ENCODE data around the gene ACACA. TPM values are rescaled to one million over a fixed set of nuclear protein-coding genes. Genes with fewer than 3 reads are reported as not detected.

The ACACA gene
- polyA plus RNA-seq, 3 donors from 2014 or later: 3.3 to 7.0 (median 3.9) TPM

DNA sequence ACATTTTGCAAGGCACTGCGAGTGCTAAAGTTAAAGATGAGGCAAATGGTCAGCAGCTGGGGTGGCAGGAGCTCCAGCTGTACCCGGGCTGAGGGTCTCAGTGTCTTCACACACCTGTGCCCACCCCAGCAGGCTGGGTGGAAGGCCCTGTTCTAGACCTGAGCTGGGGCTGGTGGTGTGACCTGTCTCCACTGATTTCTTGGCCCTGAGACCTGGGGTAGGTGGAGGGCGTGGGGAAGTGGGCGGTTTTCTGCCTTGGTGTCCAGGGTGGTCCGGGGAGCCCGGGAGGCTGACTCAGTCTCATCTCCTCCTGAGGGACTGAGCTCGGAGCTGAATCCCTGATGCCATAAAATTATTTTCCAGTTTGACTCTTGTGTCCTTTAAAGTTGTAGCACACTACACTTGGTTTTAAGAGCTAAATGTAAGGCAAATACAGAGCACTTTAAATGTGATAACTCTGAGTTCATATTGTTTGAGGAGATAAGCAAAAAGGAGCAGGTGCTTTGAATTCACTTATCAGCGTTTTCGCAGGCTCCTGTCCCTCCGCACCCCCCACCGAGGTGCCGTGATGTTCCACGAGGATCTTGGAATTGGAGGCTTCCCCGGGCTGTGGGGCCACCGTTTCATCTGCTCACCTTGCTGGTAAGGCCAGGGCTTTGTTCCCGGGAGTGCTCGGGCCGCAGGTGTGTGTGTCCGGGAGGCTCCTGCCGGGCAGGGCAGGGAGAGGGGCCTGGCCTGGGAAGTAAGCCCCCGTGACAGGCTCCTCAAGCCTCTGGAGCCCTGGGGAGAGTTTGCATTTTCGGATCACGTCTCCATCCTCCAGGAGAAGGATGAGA lies 340.9 kb downstream of the ACACA start:
- Mint-ChIP-seq H3K4me1 (no peaks in the 10 kb centered on the region), H3K36me3 (no peaks in the 10 kb centered on the region), H3K27me3 (ENCODE audit: low read depth in 3 of 3) (peaks cover 0 to 4% (median 2%) of the 10 kb centered on the region in 3 donors), H3K4me3 (no peak overlapping the region), H3K27ac (peak overlapping the region in 1 of 6 donors; percentile 22), H3K9me3 (no peaks in the 10 kb centered on the region)
- DNase-seq: no peak

DNA sequence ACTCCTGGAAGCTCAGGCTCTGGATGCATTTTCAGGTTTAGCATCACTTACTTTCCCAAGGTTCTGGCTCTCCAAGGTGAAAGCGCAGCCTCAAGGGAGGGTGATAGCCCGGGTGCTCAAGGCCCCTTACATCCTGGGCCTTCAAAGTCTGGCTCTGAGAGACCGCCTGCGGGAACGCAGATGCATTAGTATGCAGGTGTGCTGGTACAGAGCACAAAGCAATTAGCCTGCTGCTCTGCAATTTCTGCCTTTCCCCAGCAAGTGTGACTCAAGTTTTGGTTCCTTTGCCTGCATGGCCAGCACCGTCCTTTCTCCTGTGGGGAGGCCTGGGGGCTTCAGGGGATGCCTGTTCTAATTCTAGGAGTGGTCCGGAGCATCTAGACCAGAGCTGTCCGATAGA lies 341.7 kb downstream of the ACACA start:
- H3K4me1 Mint-ChIP-seq: no peaks in the 10 kb centered on the region
- peak overlapping the region in 2 of 6 donors; percentile 22 to 29 for H3K27ac Mint-ChIP-seq
- H3K27me3 Mint-ChIP-seq (ENCODE audit: low read depth in 3 of 3): peaks cover 0 to 4% (median 2%) of the 10 kb centered on the region in 3 donors
- no peak for DNase-seq
- no peak overlapping the region for H3K4me3 Mint-ChIP-seq
- H3K36me3 Mint-ChIP-seq: no peaks in the 10 kb centered on the region
- H3K9me3 Mint-ChIP-seq: no peaks in the 10 kb centered on the region

DNA sequence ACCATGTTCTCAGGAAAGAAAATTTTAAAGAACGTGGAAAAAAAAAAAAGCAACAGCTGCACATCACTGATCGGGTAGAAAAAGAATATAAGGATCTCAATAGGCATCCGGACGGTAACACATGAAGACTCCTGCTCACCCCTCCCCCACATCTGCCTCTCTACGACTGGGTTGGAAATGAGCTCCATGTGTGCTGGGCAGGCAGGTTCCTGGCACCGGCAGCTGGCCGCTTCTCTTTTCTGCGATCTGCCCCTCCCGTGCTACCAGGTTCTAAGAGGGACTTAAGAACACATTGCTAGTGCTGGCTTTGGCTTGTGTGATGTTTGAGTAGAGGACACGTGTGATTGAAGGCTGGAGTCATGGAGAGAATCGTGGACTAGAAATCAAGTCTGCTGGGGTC lies 342.4 kb downstream of the ACACA start:
- DNase-seq: no peak
- Mint-ChIP-seq H3K9me3 (no peaks in the 10 kb centered on the region), H3K27me3 (ENCODE audit: low read depth in 3 of 3) (peaks cover 0 to 4% (median 2%) of the 10 kb centered on the region in 3 donors), H3K4me1 (no peaks in the 10 kb centered on the region), H3K36me3 (no peaks in the 10 kb centered on the region), H3K4me3 (no peak overlapping the region), H3K27ac (peak overlapping the region in 1 of 6 donors; percentile 34)

DNA sequence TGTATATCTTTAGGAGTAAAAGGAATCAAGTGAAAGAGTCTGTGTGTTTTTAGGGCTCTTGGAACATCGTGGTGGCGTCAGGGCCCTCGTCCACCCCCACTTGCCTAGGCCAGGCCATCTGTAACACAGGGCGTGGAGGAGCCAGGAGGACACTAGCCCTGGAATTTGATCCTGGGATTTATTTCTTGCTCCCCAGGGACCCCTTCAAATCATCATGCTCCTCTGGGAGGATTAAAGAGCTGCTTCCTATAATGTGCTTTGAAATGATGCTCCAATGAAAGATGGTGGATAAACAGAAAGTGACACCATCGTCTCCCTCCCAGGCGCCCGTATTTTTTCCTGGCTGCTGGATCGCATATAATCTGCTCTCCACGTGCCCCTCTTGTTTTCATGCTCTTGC lies 344.6 kb downstream of the ACACA start:
- H3K4me1 Mint-ChIP-seq: no peaks in the 10 kb centered on the region
- no peak overlapping the region for H3K4me3 Mint-ChIP-seq
- H3K9me3 Mint-ChIP-seq: no peaks in the 10 kb centered on the region
- no peak for DNase-seq
- H3K27ac Mint-ChIP-seq: peak overlapping the region in 3 of 6 donors; percentile 12 to 52 (median 31)
- peaks cover 4 to 6% (median 5%) of the 10 kb centered on the region in 3 donors for H3K36me3 Mint-ChIP-seq
- H3K27me3 Mint-ChIP-seq (ENCODE audit: low read depth in 3 of 3): peaks cover 0 to 2% (median 0%) of the 10 kb centered on the region in 3 donors

DNA sequence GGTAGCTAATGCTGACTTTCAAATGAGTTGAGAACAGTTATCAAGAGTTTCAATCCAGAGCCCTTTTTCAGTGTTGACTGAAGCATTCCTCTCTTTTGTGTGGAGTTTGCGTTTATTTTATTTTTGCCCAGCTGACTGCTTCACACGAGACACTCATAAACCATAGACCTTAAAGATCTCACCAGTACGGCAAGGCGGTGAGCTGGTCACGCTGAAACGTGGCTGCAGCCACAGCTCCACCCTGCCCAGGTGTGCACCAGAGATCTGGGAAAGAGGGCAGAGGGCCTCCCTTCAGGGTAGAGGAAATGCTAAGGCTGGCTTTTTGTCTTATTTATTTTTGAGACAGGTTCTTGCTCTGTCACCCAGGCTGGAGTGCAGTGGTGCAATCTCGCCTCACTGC lies 345.7 kb downstream of the ACACA start:
- H3K27ac Mint-ChIP-seq: peak overlapping the region in 1 of 6 donors; percentile 5
- peaks cover 9 to 14% (median 11%) of the 10 kb centered on the region in 3 donors for H3K36me3 Mint-ChIP-seq
- no peaks in the 10 kb centered on the region for H3K4me1 Mint-ChIP-seq
- no peaks in the 10 kb centered on the region for H3K9me3 Mint-ChIP-seq
- H3K27me3 Mint-ChIP-seq (ENCODE audit: low read depth in 3 of 3): peaks cover 0 to 2% (median 0%) of the 10 kb centered on the region in 3 donors
- DNase-seq: no peak
- no peak overlapping the region for H3K4me3 Mint-ChIP-seq

DNA sequence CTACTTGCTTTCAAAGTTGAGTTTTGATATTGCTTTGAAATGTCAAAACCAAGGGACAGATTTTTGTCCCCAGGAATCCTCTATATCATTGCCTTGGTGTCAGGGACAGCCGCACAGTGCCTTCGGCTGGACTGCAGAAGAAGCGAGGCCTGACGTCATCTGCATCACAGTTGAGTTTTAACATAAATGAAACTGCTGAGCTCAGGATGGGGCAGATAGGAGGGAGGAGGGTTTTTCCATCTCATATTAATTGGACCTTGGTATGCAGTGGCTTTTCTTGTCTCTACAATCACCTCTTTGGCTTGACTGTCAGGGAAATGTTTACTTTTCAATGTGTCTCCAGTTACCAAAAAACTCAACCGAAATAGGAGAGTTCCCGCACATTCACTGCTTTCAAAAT lies 346.5 kb downstream of the ACACA start:
- H3K4me3 Mint-ChIP-seq: no peak overlapping the region
- H3K4me1 Mint-ChIP-seq: peaks cover 0 to 3% of the 10 kb centered on the region in 2 donors
- peak overlapping the region in 1 of 6 donors; percentile 45 for H3K27ac Mint-ChIP-seq
- peaks cover 11 to 14% (median 12%) of the 10 kb centered on the region in 3 donors for H3K36me3 Mint-ChIP-seq
- H3K27me3 Mint-ChIP-seq (ENCODE audit: low read depth in 3 of 3): peaks cover 0 to 2% (median 0%) of the 10 kb centered on the region in 3 donors
- DNase-seq: no peak
- H3K9me3 Mint-ChIP-seq: no peaks in the 10 kb centered on the region

DNA sequence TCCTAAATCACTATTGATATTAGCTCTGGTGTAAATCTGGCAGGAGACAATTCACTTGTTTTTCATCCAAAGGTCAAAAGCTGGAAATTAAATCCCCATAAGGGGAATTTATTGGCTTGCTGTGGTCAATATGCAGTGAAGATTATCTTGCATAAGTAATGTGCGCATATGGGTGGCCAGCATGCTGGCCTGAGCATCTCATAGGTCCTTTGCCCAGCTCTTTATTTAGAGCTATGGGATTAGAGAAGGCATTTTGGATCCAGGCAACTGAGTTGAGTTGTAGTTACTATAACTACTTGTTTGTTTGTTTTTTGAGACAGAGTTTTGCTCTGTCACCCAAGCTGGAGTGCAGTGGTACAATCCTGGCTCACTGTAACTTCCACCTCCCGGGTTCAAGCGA lies 347.1 kb downstream of the ACACA start:
- Mint-ChIP-seq H3K27me3 (ENCODE audit: low read depth in 3 of 3) (peaks cover 0 to 2% (median 0%) of the 10 kb centered on the region in 3 donors), H3K4me1 (peaks cover 0 to 6% of the 10 kb centered on the region in 2 donors), H3K27ac (peak overlapping the region in 1 of 6 donors; percentile 32), H3K4me3 (no peak overlapping the region), H3K9me3 (no peaks in the 10 kb centered on the region), H3K36me3 (peaks cover 11 to 14% (median 14%) of the 10 kb centered on the region in 3 donors)
- DNase-seq: no peak

DNA sequence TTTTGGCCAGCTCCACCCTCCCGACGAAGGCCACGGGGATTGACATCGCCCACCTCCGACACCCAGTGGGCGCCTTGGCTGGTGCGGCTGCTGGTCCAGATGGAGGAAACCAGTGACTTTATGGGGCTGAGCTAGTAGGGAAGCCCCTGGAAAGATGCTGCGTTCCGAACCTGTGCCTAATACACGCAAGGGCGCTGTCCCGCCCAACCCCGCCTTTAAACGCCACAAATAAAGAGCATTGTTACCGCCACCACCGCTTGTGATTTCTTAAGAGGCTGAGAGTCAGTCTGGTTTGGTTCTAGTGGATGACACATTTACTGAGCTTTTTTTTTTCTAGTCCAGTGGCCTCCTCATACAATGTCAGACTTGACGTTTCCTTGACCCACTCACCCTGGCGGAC lies 350.0 kb downstream of the ACACA start:
- H3K27ac Mint-ChIP-seq: peak overlapping the region in 1 of 6 donors; percentile 63
- H3K36me3 Mint-ChIP-seq: peaks cover 11 to 21% (median 14%) of the 10 kb centered on the region in 3 donors
- DNase-seq: no peak
- H3K27me3 Mint-ChIP-seq (ENCODE audit: low read depth in 3 of 3): peaks cover 0 to 2% (median 0%) of the 10 kb centered on the region in 3 donors
- peaks cover 0 to 6% of the 10 kb centered on the region in 2 donors for H3K4me1 Mint-ChIP-seq
- no peak overlapping the region for H3K4me3 Mint-ChIP-seq
- H3K9me3 Mint-ChIP-seq: no peaks in the 10 kb centered on the region

DNA sequence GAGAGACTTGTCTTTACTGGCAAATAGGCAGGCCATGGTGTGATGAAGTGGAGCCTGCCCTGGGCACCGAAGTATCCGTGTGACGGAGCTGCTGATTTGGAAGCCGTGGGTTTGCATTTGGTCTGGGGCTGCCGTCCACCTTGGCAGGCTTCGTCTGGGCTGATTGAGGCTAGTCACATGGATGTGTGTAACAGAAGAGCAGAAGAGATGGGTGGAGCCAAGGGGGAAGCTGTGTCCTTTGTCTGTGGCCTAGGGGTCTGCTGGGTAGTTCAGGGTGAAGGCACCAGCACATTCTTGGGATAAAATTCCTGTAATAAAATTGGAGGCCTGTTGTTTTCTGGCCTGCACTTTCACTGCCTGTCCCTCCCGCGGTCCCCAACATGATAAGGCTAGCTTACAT lies 351.7 kb downstream of the ACACA start:
- peaks cover 11 to 24% (median 14%) of the 10 kb centered on the region in 3 donors for H3K36me3 Mint-ChIP-seq
- H3K27ac Mint-ChIP-seq: peak overlapping the region in 5 of 6 donors; percentile 20 to 65 (median 49)
- no peak overlapping the region for H3K4me3 Mint-ChIP-seq

DNA sequence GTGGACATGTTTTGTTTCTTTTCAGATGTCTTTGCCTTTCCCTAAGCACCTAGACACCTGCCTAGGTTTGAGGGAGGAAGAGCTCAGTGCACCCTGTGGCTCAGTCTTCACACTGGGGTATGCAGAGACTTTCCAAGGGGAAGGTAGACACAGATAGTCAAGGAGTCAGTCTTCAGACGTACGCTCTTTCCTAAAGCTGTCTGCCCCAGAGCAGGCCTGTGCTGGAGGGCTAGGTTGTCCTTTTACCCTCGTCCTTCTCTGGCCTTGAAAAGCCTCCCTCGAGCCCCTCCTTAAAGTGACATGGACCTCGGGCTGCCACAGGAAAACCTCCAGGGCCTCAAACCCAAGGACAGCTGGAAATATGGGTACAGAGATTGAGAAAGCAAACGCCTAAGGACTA lies 354.2 kb downstream of the ACACA start:
- H3K9me3 Mint-ChIP-seq: no peaks in the 10 kb centered on the region
- H3K27me3 Mint-ChIP-seq (ENCODE audit: low read depth in 3 of 3): peaks cover 0 to 2% (median 2%) of the 10 kb centered on the region in 3 donors
- no peak for DNase-seq
- H3K36me3 Mint-ChIP-seq: peaks cover 10 to 25% (median 11%) of the 10 kb centered on the region in 3 donors
- peaks cover 5 to 13% of the 10 kb centered on the region in 2 donors for H3K4me1 Mint-ChIP-seq
- H3K27ac Mint-ChIP-seq: peak overlapping the region in 1 of 6 donors; percentile 46
- H3K4me3 Mint-ChIP-seq: no peak overlapping the region

More for the DNA sequence above, 351.7 kb downstream of the ACACA start:
- Mint-ChIP-seq H3K27me3 (ENCODE audit: low read depth in 3 of 3) (peaks cover 0 to 2% (median 0%) of the 10 kb centered on the region in 3 donors), H3K4me1 (peaks cover 0 to 6% of the 10 kb centered on the region in 2 donors), H3K9me3 (no peaks in the 10 kb centered on the region)
- DNase-seq: no peak

DNA sequence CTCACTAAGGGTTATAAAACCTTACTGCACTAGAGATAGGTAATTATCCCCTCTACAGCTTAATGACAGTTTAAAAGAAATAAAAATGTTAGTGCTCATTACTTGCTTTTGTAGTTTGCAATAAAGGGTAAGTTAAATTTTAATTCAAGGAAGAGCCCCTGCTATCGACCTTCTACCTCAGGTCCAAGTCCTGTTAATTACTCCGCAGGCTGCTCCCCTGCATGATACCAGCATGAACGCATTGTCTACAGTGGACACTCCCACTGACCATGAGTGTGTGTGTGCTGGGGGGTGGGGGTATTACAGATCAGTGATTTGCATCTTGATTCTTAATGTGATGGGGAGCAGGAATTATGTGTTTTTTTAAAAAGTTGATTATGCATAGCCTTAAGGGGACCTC lies 354.8 kb downstream of the ACACA start:
- Mint-ChIP-seq H3K27ac (peak overlapping the region in 3 of 6 donors; percentile 12 to 44 (median 24)), H3K27me3 (ENCODE audit: low read depth in 3 of 3) (peaks cover 0 to 2% (median 2%) of the 10 kb centered on the region in 3 donors), H3K9me3 (no peaks in the 10 kb centered on the region), H3K4me1 (peaks cover 7 to 20% of the 10 kb centered on the region in 2 donors), H3K36me3 (peaks cover 8 to 22% (median 9%) of the 10 kb centered on the region in 3 donors), H3K4me3 (no peak overlapping the region)
- no peak for DNase-seq

DNA sequence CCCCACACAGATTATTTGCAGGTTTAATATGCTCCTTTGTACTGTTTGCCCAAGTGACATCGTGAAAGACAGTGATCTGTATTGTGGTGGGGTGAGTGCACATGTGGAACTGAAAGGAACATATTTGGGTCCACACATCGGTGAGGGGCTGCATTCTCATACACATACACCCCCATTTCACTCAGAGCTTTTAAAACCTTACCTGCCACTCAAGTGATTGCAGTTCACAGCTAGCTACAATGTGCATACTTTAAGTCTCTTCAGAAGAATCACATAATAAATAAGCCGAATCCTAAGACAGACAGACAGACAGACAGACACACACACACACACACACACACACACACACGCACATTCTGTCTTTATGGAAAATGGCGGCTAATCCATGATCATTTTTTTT lies 355.3 kb downstream of the ACACA start:
- Mint-ChIP-seq H3K27me3 (ENCODE audit: low read depth in 3 of 3) (peaks cover 0 to 2% (median 2%) of the 10 kb centered on the region in 3 donors), H3K4me1 (peaks cover 7 to 21% of the 10 kb centered on the region in 2 donors), H3K9me3 (no peaks in the 10 kb centered on the region), H3K36me3 (peaks cover 4 to 19% (median 6%) of the 10 kb centered on the region in 3 donors), H3K27ac (no peak overlapping the region), H3K4me3 (no peak overlapping the region)
- no peak for DNase-seq

DNA sequence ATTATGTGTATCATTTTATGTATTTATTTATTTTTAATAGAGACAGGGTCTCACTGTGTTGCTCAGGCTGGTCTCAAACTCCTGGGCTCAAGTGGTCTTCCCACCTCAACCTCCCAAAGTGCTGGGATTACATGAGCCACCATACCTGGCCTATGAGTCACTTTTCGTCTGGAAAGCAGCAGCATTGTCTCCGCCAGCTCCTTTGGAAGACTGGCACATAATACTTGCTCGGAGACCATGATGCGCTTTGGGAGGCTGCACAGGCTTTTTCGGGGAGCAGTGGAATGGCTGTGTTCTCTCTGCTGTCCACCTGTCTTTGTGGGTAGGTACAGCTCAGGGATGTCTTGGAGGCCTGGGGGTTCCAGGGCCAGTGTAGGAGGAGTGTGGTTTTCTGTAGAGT lies 355.7 kb downstream of the ACACA start:
- Mint-ChIP-seq H3K27ac (no peak overlapping the region), H3K4me3 (no peak overlapping the region), H3K9me3 (no peaks in the 10 kb centered on the region), H3K4me1 (peaks cover 7 to 21% of the 10 kb centered on the region in 2 donors), H3K27me3 (ENCODE audit: low read depth in 3 of 3) (peaks cover 0 to 2% (median 2%) of the 10 kb centered on the region in 3 donors), H3K36me3 (peaks cover 4 to 15% (median 6%) of the 10 kb centered on the region in 3 donors)
- DNase-seq: no peak

DNA sequence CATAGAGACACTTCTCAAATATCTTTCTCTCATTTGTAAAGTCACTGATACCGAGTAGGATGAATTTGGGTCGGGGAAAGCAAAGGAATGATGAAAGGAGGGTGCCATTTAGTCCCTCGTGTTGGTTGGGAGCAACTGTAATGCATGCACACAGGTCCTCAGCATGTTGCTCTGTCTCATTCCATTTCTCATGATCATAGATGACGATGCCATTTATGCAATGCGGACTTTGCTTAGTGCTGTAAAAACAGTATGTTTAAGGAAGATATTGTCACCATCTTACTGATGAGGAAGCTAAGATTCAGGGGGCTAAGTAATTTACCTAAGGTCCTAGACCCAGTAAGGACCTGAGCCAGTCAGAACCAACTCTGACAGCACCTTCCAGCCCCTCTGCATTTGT lies 357.8 kb downstream of the ACACA start:
- H3K4me3 Mint-ChIP-seq: no peak overlapping the region

More for the DNA sequence above, 357.8 kb downstream of the ACACA start:
- Mint-ChIP-seq H3K27me3 (ENCODE audit: low read depth in 3 of 3) (peaks cover 0 to 2% (median 2%) of the 10 kb centered on the region in 3 donors), H3K4me1 (peaks cover 8 to 15% of the 10 kb centered on the region in 2 donors), H3K27ac (no peak overlapping the region), H3K36me3 (peaks cover 4 to 21% (median 4%) of the 10 kb centered on the region in 3 donors), H3K9me3 (no peaks in the 10 kb centered on the region)
- DNase-seq: no peak
